LHCN-M2 (cell line): ENCODE results near the gene CSH1. TPM values are rescaled to one million over a fixed set of nuclear protein-coding genes. Genes with fewer than 3 reads are reported as not detected.
"Not testable (repeated sequence)": the region's sequence is repeated elsewhere in the genome, so short reads cannot be mapped to it uniquely, and the experiment has no call there.

Source experiments
- DNase-seq: peaks from one replicate; pipeline ENCODE4 v3.0.0-alpha.2; 2012; ENCODE audit warnings: low read depth
- total RNA-seq: library from RNA; depleted of rRNA; stranded (reverse); fragments of >200 nt; gene quantifications from 2 replicates; pipeline ENCODE4 v1.2.3, GENCODE V29; 2014

Gene CSH1
- total RNA-seq, 1 experiment from 2014 or later: not detected

- not testable (repeated sequence) for DNase-seq
These were observed 8.4 kb upstream of the CSH1 start for GRCh38 chr17:63904796-63905195.

DNA sequence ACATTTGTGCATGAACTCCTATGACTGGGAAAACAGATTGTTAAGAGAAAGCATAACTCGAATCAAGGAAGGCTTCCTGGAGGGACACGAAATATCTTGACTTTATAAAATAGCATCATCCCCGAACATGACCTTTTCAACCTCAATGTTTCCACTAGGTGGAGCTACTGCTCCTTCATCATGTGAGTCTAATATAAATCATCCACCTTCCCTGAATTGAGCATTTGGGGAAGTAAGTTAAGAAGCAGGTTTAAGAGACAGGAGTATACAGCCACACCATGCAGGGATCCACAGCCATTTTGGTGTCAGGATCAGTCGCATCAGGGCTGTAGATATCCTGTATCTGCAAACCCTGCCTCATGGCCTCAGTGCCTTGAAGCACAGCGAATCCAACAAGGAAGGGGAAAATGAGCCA is 7.4 kb upstream of the CSH1 start:
- not testable (repeated sequence) for DNase-seq

- DNase-seq: not testable (repeated sequence)
These were observed 5.6 kb upstream of the CSH1 start for GRCh38 chr17:63901971-63902370.

- DNase-seq: peak; percentile 5
These were observed 2.8 kb upstream of the CSH1 start for GRCh38 chr17:63898899-63899798.

DNA sequence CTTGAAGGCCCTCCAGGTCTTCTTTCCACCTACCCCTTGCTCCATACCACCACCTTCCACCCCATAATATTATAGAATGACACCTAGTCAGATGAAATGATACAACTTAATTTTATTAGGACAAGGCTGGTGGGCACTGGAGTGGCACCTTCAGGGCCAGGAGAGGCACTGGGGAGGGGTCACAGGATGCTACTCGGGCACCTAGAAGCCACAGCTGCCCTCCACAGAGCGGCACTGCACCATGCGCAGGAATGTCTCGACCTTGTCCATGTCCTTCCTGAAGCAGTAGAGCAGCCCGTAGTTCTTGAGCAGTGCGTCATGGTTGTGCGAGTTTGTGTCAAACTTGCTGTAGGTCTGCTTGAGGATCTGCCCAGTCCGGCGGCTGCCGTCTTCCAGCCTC is 1.6 kb downstream of the CSH1 start:
- DNase-seq: not testable (repeated sequence)

DNA sequence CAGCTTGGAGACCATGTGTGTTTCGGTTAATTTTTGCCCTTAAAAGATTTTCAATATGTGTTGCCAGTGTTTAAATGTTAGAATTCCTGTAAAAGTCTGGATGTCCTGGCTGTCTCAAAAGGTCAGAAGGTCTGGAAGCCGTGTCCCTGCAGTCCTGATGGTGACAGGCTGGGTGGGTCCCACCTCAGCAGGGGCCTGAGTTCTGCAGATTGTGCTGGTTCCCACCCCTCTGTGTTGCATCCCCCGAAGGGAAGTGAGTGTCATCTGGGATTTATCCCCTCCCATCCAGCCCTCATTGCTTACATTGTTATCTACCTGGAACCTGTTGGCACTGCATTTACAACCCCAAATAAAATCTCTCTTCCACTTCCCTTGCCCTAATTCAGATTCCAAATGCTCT is 2.4 kb downstream of the CSH1 start:
- not testable (repeated sequence) for DNase-seq

GRCh38 chr17:63892316-63893037 is 3.9 kb downstream of the CSH1 start:
- DNase-seq: peak; percentile 2

- peak; percentile 32 for DNase-seq
These were observed 7.1 kb downstream of the CSH1 start for GRCh38 chr17:63889026-63889848.

DNA sequence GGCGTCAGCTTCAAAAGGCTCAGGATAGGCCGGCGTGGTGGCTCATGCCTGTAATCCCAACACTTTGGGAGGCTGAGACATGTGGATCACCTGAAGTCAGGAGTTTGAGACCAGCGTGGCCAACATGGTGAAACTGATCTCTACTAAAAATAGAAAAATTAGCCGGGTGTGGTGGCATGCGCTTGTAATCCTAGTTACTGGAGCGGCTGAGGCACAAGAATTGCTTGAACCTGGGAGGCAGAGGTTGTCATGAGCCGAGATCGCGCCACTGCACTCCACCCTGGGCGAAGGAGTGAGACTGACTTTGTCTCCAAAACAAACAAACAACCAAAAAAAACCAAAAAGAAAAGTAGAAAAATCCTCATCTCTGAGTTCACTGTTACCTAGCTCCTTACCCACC is 11.3 kb downstream of the CSH1 start:
- DNase-seq: not testable (repeated sequence)

GRCh38 chr17:63882626-63883126 is 13.7 kb downstream of the CSH1 start:
- DNase-seq: not testable (repeated sequence)

DNA sequence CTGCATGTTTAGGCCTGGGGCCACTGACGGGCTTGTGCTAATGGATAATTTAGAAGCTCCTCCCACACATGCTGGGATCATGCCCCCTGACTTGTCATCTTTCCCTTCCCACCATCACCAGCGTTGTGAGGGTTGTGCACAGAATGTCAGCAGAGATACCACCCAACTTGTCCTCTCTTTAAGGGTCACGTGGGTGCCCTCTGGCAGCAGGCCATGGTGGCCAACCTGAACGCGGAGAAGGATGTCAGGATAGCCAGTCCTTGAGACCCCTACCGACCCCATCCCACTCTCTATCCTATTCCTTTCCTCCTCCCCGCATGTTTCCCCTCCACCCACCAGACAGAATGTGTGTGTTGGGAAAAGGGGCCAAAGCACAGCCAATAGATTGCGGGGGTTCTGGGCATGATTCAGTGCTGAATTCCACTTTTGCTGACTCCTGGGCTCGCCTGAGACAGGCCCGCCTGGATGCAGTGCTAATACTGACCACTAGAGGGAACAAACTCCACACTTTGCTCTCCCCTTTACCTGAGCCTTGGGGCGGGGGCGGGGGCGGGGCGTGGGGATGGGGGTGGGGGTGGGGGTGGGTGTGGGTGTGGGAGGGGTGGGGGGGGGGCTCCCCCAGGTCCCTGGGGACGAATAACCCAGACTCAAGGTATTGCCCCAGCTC is 14.3 kb downstream of the CSH1 start, which contains the start of gene GH2:
TSS of gene GH2 (minus strand) at position 10 of the 667 bp plus-strand sequence. CDS start 143 bp downstream, outside the sequence.
- peak; percentile 22 for DNase-seq

DNA sequence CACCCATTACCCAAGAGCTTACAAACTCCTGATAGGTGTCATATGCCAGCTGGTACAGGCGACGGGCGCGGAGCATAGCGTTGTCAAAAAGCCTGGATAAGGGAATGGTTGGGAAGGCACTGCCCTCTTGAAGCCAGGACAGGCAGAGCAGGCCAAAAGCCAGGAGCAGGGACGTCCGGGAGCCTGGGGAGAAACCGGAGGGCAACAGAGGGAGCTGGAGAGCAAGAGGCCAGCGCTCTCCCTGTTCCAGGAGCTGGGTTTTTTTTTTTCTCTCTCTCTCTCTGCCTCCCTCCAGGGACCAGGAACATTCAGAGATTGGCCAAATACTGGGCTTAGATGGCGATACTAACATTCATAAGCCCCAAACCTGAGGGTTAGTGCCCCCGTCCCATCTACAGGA is 15.0 kb downstream of the CSH1 start:
- peak; percentile 4 for DNase-seq

DNA sequence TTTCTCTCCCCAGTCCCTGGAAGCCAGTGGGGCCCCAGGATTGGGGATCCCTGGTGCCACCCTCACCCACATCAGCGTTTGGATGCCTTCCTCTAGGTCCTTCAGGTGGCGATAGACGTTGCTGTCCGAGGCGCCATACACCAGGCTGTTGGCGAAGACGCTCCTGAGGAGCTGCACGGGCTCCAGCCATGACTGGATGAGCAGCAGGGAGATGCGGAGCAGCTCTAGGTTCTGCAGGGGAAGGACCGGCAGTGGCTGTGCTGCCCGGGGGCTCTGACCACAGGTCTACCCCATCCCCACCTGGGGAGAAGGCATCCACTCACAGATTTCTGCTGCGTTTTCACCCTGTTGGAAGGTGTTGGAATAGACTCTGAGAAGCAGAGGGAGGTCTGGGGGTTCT is 15.7 kb downstream of the CSH1 start:
- no peak for DNase-seq

DNA sequence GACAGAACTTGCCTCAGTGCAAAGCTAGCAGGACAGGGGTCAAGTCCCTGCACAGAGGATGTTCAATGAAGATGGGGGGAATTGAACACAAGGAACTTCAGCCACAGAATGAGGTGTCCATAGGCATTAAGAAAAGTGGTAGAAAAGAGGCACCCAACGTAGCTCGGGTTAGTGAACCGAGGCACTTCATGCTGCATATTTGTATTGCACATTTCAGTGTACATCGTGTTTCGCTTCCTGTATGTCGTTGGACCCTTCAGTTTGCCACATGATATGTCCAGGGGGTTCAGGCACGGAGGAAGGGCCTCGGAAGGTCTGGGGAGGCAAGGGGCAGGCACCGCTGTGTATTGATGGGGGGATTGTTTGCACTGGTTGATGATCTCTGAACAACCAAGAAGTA is 18.0 kb downstream of the CSH1 start:
- DNase-seq: not testable (repeated sequence)

- DNase-seq: not testable (repeated sequence)
These were observed 21.7 kb downstream of the CSH1 start for GRCh38 chr17:63874693-63875092.

- not testable (repeated sequence) for DNase-seq
These were observed 22.2 kb downstream of the CSH1 start for GRCh38 chr17:63874061-63874626.

DNA sequence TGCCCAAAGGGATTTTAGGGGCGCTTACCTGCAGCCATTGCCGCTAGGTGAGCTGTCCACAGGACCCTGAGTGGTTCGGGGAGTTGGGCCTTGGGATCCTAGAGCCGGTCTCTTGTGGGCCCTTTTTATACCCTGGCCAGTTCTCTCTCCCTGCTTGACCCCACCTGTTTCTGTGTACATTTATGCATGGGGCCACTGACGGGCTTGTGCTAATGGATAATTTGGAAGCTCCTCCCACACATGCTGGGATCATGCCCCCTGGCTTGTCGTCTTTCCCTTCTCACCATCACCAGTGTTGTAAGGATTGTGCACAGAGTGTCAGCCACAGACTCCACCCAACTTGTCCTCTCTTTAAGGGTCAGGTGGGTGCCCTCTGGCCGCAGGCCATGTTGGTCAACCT is 22.8 kb downstream of the CSH1 start, which contains the start of gene CSH2:
TSS of gene CSH2 (minus strand) at position 101 of the 400 bp plus-strand sequence. CDS start at position 38, 63 bp downstream.
- DNase-seq: not testable (repeated sequence)

DNA sequence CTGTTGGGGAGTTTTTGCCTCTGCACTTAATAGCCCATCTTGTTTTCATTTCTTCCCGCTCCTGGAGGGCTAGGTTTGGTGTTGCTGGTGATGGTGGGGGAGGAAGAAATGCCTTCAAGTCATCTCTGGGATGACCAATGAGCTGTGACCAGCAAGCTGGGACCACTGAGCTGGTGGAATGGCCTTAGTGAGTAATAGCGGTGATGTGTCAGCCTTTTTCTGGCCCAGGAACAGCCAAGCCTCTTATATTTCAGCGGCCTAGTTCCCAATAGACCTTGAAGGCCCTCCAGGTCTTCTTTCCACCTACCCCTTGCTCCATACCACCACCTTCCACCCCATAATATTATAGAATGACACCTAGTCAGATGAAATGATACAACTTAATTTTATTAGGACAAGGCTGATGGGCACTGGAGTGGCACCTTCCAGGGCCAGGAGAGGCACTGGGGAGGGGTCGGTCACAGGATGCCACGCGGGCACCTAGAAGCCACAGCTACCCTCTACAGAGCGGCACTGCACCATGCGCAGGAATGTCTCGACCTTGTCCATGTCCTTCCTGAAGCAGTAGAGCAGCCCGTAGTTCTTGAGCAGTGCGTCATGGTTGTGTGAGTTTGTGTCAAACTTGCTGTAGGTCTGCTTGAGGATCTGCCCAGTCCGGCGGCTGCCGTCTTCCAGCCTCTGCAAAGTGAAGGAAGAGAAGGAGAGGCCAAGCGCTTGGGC is 24.6 kb downstream of the CSH1 start:
- DNase-seq: not testable (repeated sequence)

GRCh38 chr17:63870292-63870665 is 26.1 kb downstream of the CSH1 start:
- not testable (repeated sequence) for DNase-seq
